ENCODE measurements around the gene BEND6.

DNA sequence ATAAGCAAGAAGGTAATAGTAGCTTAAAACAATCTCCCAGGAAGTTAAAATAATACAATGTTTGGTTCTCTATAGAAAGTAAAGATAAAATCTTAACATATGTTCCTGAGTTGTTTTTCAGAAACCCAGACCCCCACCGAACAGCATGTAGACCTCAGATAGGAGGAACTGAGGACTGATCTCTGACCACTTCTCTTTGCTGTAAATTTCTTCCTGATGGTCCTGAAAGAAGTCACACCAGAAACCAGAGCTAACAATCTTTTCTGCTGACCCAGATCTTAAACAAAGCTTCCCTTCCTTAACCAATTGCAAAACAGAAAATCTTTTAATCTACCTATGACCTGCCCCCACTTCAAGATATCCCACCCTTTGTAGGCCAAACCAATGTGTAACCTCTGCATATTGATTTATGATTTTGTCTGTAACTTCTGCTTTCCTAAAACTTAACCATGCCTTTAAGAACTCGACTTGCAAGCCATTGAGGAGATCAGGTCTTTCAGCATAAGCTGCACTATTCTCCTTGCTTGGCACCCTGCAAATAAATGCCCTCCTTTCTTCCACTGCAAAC, 21.9 kb upstream of the BEND6 start:
- TF ChIP-seq, protein P1, sequence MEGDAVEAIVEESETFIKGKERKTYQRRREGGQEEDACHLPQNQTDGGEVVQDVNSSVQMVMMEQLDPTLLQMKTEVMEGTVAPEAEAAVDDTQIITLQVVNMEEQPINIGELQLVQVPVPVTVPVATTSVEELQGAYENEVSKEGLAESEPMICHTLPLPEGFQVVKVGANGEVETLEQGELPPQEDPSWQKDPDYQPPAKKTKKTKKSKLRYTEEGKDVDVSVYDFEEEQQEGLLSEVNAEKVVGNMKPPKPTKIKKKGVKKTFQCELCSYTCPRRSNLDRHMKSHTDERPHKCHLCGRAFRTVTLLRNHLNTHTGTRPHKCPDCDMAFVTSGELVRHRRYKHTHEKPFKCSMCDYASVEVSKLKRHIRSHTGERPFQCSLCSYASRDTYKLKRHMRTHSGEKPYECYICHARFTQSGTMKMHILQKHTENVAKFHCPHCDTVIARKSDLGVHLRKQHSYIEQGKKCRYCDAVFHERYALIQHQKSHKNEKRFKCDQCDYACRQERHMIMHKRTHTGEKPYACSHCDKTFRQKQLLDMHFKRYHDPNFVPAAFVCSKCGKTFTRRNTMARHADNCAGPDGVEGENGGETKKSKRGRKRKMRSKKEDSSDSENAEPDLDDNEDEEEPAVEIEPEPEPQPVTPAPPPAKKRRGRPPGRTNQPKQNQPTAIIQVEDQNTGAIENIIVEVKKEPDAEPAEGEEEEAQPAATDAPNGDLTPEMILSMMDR (IDR thresholded peaks at IDR 0.05; ENCODE audit: low read depth, low read length), result no peak
- TF ChIP-seq POLR2A (IDR thresholded peaks at IDR 0.05; ENCODE audit: extremely low read depth, insufficient read length), result no peak
- TF ChIP-seq, protein P2, sequence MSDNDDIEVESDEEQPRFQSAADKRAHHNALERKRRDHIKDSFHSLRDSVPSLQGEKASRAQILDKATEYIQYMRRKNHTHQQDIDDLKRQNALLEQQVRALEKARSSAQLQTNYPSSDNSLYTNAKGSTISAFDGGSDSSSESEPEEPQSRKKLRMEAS (IDR thresholded peaks at IDR 0.05; ENCODE audit: low read depth, low read length), result no peak
